ENCODE measurements around the gene MYDGF. TPM values are rescaled to one million over a fixed set of nuclear protein-coding genes. Genes with fewer than 3 reads are reported as not detected.

Gene MYDGF
- total and polyA plus RNA-seq, 2 of the 13 experiments (the other 11 are each of a cell fraction or from before 2014, with no cell fraction given) = 116 to 198 TPM

DNA sequence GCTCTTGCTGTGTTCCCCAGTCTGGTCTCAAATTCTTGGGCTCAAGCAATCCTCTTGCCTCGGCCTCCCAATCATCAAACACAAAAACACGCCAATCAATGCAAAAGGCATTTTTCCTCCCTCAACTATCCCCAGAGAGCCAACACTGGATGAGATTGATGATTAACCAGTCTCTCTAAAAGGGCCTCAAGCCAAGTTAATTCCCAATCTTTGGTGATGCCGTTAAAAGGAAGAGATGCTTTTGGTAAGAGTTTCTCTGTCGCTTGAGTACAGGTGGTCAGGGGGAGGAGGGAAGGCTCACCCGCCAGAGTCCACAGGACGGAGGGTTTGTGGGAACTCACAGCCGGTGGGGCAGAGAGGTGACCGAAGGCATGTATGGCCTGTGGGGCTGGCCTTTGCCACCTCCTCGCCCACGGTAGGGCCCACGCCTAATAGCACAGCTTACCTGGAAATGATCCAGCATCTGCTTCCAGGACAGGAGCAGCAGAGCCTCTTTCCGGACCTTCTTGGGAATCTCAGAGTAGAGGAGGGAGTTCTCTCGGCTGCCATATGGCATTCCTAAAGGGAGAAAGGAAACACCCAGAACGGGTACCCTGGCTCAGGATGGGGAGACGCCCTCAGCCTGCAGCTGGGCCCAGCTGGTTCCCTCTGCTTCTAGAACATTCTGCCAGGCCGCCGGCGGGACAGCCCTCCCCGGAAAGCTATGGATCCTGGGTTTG, 35.4 kb upstream of the MYDGF start (continued):
- TF ChIP-seq BATF2 (CRISPR knock-in tag; IDR thresholded peaks at IDR 0.05) (no peak), GPBP1L1 (CRISPR knock-in tag; IDR thresholded peaks at IDR 0.05) (no peak), ZNF570 (CRISPR knock-in tag; IDR thresholded peaks at IDR 0.05; ENCODE audit: borderline replicate concordance) (no peak), HMG20A (CRISPR knock-in tag; IDR thresholded peaks at IDR 0.05; ENCODE audit: borderline replicate concordance) (no peak; the same call in 1 of the 2 replicates), RARA (CRISPR knock-in tag; IDR thresholded peaks at IDR 0.05) (0 out of 2 replicates have a peak, but pooled peaks have one; percentile 42), ZNF782 (CRISPR knock-in tag; IDR thresholded peaks at IDR 0.05; ENCODE audit: borderline replicate concordance) (0 out of 2 replicates have a peak, but pooled peaks have one; percentile 42), PAX8 (CRISPR knock-in tag; IDR thresholded peaks at IDR 0.05; ENCODE audit: borderline replicate concordance) (no peak), ZNF430 (CRISPR knock-in tag; IDR thresholded peaks at IDR 0.05) (no peak), PHB2 (IDR thresholded peaks at IDR 0.05; ENCODE audit: partially characterized antibody) (no peak), U2AF1 (optimal IDR thresholded peaks at IDR 0.05; ENCODE audit: low read depth, low read length) (no peak), MYC (CRISPR knock-in tag; IDR thresholded peaks at IDR 0.05; ENCODE audit: borderline replicate concordance) (peak; percentile 41; the same call in 1 of the 2 replicates), HNRNPH1 (optimal IDR thresholded peaks at IDR 0.05; ENCODE audit: low read depth, low read length) (no peak), ZNF121 (CRISPR knock-in tag; IDR thresholded peaks at IDR 0.05) (no peak), GATA4 (IDR thresholded peaks at IDR 0.05; ENCODE audit: borderline replicate concordance, low read depth) (no peak), TBX3 (IDR thresholded peaks at IDR 0.05; ENCODE audit: borderline replicate concordance) (no peak), ETS1 (CRISPR knock-in tag; IDR thresholded peaks at IDR 0.05) (no peak), SNAPC5 (CRISPR knock-in tag; IDR thresholded peaks at IDR 0.05; ENCODE audit: borderline replicate concordance) (no peak; the same call in 1 of the 2 replicates), SCMH1 (CRISPR knock-in tag; IDR thresholded peaks at IDR 0.05; ENCODE audit: borderline replicate concordance) (no peak)
- TF ChIP-seq, protein P1, sequence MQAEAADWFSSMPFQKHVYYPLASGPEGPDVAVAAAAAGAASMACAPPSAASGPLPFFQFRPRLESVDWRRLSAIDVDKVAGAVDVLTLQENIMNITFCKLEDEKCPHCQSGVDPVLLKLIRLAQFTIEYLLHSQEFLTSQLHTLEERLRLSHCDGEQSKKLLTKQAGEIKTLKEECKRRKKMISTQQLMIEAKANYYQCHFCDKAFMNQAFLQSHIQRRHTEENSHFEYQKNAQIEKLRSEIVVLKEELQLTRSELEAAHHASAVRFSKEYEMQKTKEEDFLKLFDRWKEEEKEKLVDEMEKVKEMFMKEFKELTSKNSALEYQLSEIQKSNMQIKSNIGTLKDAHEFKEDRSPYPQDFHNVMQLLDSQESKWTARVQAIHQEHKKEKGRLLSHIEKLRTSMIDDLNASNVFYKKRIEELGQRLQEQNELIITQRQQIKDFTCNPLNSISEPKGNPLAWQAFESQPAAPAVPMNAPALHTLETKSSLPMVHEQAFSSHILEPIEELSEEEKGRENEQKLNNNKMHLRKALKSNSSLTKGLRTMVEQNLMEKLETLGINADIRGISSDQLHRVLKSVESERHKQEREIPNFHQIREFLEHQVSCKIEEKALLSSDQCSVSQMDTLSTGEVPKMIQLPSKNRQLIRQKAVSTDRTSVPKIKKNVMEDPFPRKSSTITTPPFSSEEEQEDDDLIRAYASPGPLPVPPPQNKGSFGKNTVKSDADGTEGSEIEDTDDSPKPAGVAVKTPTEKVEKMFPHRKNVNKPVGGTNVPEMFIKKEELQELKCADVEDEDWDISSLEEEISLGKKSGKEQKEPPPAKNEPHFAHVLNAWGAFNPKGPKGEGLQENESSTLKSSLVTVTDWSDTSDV (CRISPR knock-in tag; IDR thresholded peaks at IDR 0.05) = no peak
- TF ChIP-seq, protein P2, sequence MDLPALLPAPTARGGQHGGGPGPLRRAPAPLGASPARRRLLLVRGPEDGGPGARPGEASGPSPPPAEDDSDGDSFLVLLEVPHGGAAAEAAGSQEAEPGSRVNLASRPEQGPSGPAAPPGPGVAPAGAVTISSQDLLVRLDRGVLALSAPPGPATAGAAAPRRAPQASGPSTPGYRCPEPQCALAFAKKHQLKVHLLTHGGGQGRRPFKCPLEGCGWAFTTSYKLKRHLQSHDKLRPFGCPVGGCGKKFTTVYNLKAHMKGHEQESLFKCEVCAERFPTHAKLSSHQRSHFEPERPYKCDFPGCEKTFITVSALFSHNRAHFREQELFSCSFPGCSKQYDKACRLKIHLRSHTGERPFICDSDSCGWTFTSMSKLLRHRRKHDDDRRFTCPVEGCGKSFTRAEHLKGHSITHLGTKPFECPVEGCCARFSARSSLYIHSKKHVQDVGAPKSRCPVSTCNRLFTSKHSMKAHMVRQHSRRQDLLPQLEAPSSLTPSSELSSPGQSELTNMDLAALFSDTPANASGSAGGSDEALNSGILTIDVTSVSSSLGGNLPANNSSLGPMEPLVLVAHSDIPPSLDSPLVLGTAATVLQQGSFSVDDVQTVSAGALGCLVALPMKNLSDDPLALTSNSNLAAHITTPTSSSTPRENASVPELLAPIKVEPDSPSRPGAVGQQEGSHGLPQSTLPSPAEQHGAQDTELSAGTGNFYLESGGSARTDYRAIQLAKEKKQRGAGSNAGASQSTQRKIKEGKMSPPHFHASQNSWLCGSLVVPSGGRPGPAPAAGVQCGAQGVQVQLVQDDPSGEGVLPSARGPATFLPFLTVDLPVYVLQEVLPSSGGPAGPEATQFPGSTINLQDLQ (CRISPR knock-in tag; IDR thresholded peaks at IDR 0.05) = no peak

Data from HepG2 (cell line).